ENCODE results near the gene KLF4.
A peak's percentile ranks its signal among the peaks of the same experiment; 100 is the strongest.

KLF4 gene

GRCh38 chr9:107487521-107488374 lies 1.8 kb downstream of the KLF4 start:
- peak; percentile 41 for TF ChIP-seq CTCF (IDR thresholded peaks at IDR 0.05; ENCODE audit: insufficient read depth, low read depth, low read length, missing control alignments)
- peak; percentile 60 for DNase-seq (ENCODE audit: low read depth)
- no peak overlapping the region; the same call in 1 of the 2 replicates for H3K4me3 ChIP-seq (ENCODE audit: low read depth, low read length)

GRCh38 chr9:107486674-107487520 lies 2.7 kb downstream of the KLF4 start:
- TF ChIP-seq CTCF (IDR thresholded peaks at IDR 0.05; ENCODE audit: insufficient read depth, low read depth, low read length, missing control alignments): no peak
- DNase-seq (ENCODE audit: low read depth): no peak
- no peak overlapping the region for H3K4me3 ChIP-seq (ENCODE audit: low read depth, low read length)

- TF ChIP-seq CTCF (IDR thresholded peaks at IDR 0.05; ENCODE audit: insufficient read depth, low read depth, low read length, missing control alignments): no peak
- no peak overlapping the region for H3K4me3 ChIP-seq (ENCODE audit: low read depth, low read length)
- DNase-seq (ENCODE audit: low read depth): no peak
These were observed 4.0 kb downstream of the KLF4 start for GRCh38 chr9:107485458-107486043.

GRCh38 chr9:107484117-107484723 lies 5.3 kb downstream of the KLF4 start:
- peak; percentile 71 for DNase-seq (ENCODE audit: low read depth)
- H3K4me3 ChIP-seq (ENCODE audit: low read depth, low read length): no peak overlapping the region
- TF ChIP-seq CTCF (IDR thresholded peaks at IDR 0.05; ENCODE audit: insufficient read depth, low read depth, low read length, missing control alignments): peak; percentile 35

DNA sequence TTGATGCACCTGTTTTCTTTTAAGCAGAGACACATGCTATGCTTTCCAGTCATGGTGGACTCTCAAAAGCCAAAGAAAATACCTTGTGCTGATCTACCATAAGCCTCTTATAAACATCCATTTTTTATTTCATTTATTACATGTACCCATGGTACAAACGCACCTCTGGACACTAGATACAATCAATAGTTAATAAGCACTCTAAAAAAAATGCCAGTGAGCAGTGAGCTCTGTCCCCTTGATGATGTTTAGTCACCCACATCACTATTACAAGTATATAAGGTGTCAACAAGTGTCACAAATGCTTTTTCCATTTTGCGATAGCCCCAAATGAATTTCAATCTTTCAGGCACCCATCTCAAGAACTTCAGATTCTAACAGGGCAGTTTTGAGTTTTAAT lies 5.9 kb downstream of the KLF4 start:
- DNase-seq (ENCODE audit: low read depth): no peak
- no peak overlapping the region for H3K4me3 ChIP-seq (ENCODE audit: low read depth, low read length)
- no peak for TF ChIP-seq CTCF (IDR thresholded peaks at IDR 0.05; ENCODE audit: insufficient read depth, low read depth, low read length, missing control alignments)

- no peak for DNase-seq (ENCODE audit: low read depth)
- H3K4me3 ChIP-seq (ENCODE audit: low read depth, low read length): no peak overlapping the region
These were observed 8.5 kb downstream of the KLF4 start for GRCh38 chr9:107481035-107481434.

More at GRCh38 chr9:107481035-107481434, 8.5 kb downstream of the KLF4 start:
- TF ChIP-seq CTCF (IDR thresholded peaks at IDR 0.05; ENCODE audit: insufficient read depth, low read depth, low read length, missing control alignments): no peak

Data from GM12865 (cell line).